IPS-18a (cell line): ENCODE results near the gene FAM229B.

Experiments used
- H3K27ac ChIP-seq: one replicate; pipeline ENCODE4 v1.5.1; 2013; ENCODE audit warnings: low read length
- H3K27me3 ChIP-seq: one replicate; pipeline ENCODE4 v1.6.1; 2013; ENCODE audit warnings: mild to moderate bottlenecking, low read length; ENCODE audit not compliant: control insufficient read depth, insufficient read depth
- H3K36me3 ChIP-seq: one replicate; pipeline ENCODE4 v1.6.1; 2013; ENCODE audit warnings: low read depth, low read length; ENCODE audit not compliant: control insufficient read depth
- H3K4me1 ChIP-seq: one replicate; pipeline ENCODE4 v1.6.1; 2013; ENCODE audit warnings: low read depth, low read length; ENCODE audit not compliant: control insufficient read depth
- H3K4me3 ChIP-seq: one replicate; pipeline ENCODE4 v1.5.1; 2013; ENCODE audit warnings: low read length
- H3K9ac ChIP-seq: one replicate; pipeline ENCODE4 v1.6.1; 2013; ENCODE audit warnings: mild to moderate bottlenecking, low read length, moderate library complexity
- H3K9me3 ChIP-seq: one replicate; pipeline ENCODE4 v1.6.1; 2013; ENCODE audit warnings: low read depth, low read length; ENCODE audit not compliant: control insufficient read depth

FAM229B gene

GRCh38 chr6:112149236-112149635, 61.8 kb downstream of the FAM229B start:
- no peaks in the 10 kb centered on the region for H3K4me1 ChIP-seq
- no peaks in the 10 kb centered on the region for H3K27me3 ChIP-seq
- H3K36me3 ChIP-seq = no peaks in the 10 kb centered on the region
- no peaks in the 10 kb centered on the region for H3K9me3 ChIP-seq
- H3K27ac ChIP-seq = no peak overlapping the region
- no peak overlapping the region for H3K9ac ChIP-seq
- no peak overlapping the region for H3K4me3 ChIP-seq

- Histone ChIP-seq H3K27me3 (no peaks in the 10 kb centered on the region), H3K9me3 (no peaks in the 10 kb centered on the region), H3K9ac (no peak overlapping the region), H3K4me1 (no peaks in the 10 kb centered on the region), H3K4me3 (no peak overlapping the region), H3K36me3 (no peaks in the 10 kb centered on the region), H3K27ac (no peak overlapping the region)
Observed at GRCh38 chr6:112149719-112150263, 62.4 kb downstream of the FAM229B start.

DNA sequence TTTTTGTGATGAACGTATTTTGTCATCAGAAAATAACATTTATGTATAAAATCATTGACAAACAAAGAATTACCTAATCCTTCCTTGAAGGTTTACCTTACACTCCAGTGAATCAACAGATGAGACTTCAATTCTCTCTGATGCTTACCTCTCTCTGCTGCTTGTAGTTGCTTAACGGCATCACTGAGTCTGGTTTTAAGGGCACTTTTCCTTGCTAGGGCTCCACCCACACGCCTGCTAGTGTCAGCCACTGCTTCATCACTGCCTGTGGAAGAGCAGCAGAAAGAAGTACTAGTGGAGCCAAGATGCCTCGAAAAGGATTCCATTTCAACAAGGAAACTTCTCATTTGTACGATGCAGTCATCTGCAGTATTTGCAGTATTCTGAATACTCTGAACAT, 63.0 kb downstream of the FAM229B start:
- no peaks in the 10 kb centered on the region for H3K4me1 ChIP-seq
- H3K9me3 ChIP-seq = no peaks in the 10 kb centered on the region
- no peak overlapping the region for H3K4me3 ChIP-seq

More for the DNA sequence above, 63.0 kb downstream of the FAM229B start:
- H3K27ac ChIP-seq = no peak overlapping the region
- no peaks in the 10 kb centered on the region for H3K36me3 ChIP-seq
- no peak overlapping the region for H3K9ac ChIP-seq
- no peaks in the 10 kb centered on the region for H3K27me3 ChIP-seq
